SU-DHL-6 (cell line): ENCODE measurements around the gene CMSS1.

Experiments
- H2AFZ ChIP-seq: fragments of 200-600 bp; sonication (generic); 2 replicates; pipeline ENCODE4 v1.6.1; 2014; ENCODE audit warnings: low read depth, mild to moderate bottlenecking, moderate library complexity, mixed read lengths, antibody characterized with exemption, low read length; ENCODE audit not compliant: severe bottlenecking
- H3F3A ChIP-seq: fragments of 200-600 bp; shearing (Covaris generic); 2 replicates; pipeline ENCODE4 v1.6.0; 2016; ENCODE audit warnings: antibody characterized with exemption, mild to moderate bottlenecking; ENCODE audit not compliant: insufficient read depth
- H3K27ac ChIP-seq: fragments of 200-600 bp; sonication (generic); 2 replicates; pipeline ENCODE4 v1.5.1; 2016; ENCODE audit warnings: low read depth, mild to moderate bottlenecking, low read length, moderate library complexity, mixed read lengths
- H3K27me3 ChIP-seq: fragments of 200-600 bp; sonication (generic), shearing (Covaris generic); 2 replicates; pipeline ENCODE4 v1.6.0; 2014; ENCODE audit warnings: mild to moderate bottlenecking, low read length
- H3K36me3 ChIP-seq: fragments of 200-600 bp; sonication (generic); 2 replicates; pipeline ENCODE4 v1.6.1; 2014; ENCODE audit warnings: mild to moderate bottlenecking, low read length, mixed read lengths
- H3K4me2 ChIP-seq: fragments of 300-600, 200-600 bp; shearing (Covaris generic), sonication (generic); 2 replicates; pipeline ENCODE4 v1.6.0; 2014; ENCODE audit warnings: low read length, low read depth, mild to moderate bottlenecking; ENCODE audit not compliant: poor library complexity, severe bottlenecking
- H3K4me3 ChIP-seq: fragments of 200-600 bp; sonication (generic); 2 replicates; pipeline ENCODE4 v1.5.1; 2014; ENCODE audit warnings: antibody characterized with exemption, low read length, mild to moderate bottlenecking, mixed read lengths; ENCODE audit not compliant: insufficient read depth, poor library complexity, severe bottlenecking
- H3K79me2 ChIP-seq: fragments of 200-600 bp; sonication (generic); 2 replicates; pipeline ENCODE4 v1.6.1; 2014; ENCODE audit warnings: mild to moderate bottlenecking, low read length, moderate library complexity; ENCODE audit not compliant: insufficient read depth
- H3K9ac ChIP-seq: fragments of 200-600 bp; sonication (generic); 2 replicates; pipeline ENCODE4 v1.7.0; 2014; ENCODE audit warnings: mild to moderate bottlenecking, low read length
- H3K9me2 ChIP-seq: fragments of 200-600 bp; sonication (generic); replicated peaks from 2 replicates; pipeline ENCODE4 v1.6.1; 2014; ENCODE audit warnings: low read length; ENCODE audit not compliant: insufficient read depth
- H3K9me3 ChIP-seq: fragments of 200-600 bp; sonication (generic); 2 replicates; pipeline ENCODE4 v1.6.1; 2014; ENCODE audit warnings: low read length, mixed read lengths; ENCODE audit not compliant: insufficient read depth
- H4K20me1 ChIP-seq: fragments of 200-600 bp; sonication (generic); 2 replicates; pipeline ENCODE4 v1.6.1; 2014; ENCODE audit warnings: low read depth, mild to moderate bottlenecking, antibody characterized with exemption, low read length, moderate library complexity, mixed read lengths
- CTCF ChIP-seq: fragments of 200-600 bp; sonication (generic); IDR thresholded peaks from one replicate; pipeline ENCODE4 v1.5.1; 2017; ENCODE audit warnings: antibody characterized with exemption, mild to moderate bottlenecking, low read length, moderate library complexity; ENCODE audit not compliant: insufficient read depth, poor library complexity, severe bottlenecking
- EZH2phosphoT487 ChIP-seq: fragments of 200-600 bp; sonication (generic), shearing (Covaris generic); conservative IDR thresholded peaks from 2 replicates; pipeline ENCODE4 v1.6.1; 2018; ENCODE audit warnings: mild to moderate bottlenecking, antibody characterized with exemption, low read length, moderate library complexity, mixed read lengths

Gene CMSS1

DNA sequence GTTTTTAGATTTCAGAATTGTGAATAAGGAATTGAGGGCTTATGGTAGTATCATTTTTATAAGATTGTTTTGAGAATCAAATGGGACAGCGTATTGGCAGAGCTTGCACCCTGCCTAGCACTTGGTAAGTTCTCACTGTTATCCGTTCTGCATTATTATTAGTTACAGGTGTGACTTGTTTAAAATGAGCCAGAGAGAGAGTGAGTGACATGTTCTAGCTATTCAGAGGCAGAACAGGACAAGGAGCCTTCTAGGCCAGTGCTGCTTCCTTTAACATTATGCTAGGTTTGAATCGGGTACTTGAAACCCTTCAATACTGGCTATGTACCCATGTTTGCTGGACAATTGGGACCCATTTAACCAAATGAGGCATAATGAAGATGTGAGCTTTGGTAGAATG lies 162.9 kb downstream of the CMSS1 start:
- TF ChIP-seq CTCF (no peak), EZH2phosphoT487 (no peak)

GRCh38 chr3:99981138-99981537 lies 163.5 kb downstream of the CMSS1 start:
- Histone ChIP-seq H3K27ac (no peak overlapping the region), H4K20me1 (no peaks in the 10 kb centered on the region), H3K27me3 (no peaks in the 10 kb centered on the region), H2AFZ (no peak overlapping the region), H3F3A (0 out of 2 replicates have a peak, but pooled peaks cover 4% of the 10 kb centered on the region), H3K4me3 (no peak overlapping the region), H3K9ac (no peak overlapping the region), H3K9me3 (no peaks in the 10 kb centered on the region), H3K36me3 (no peaks in the 10 kb centered on the region), H3K79me2 (peaks cover 7% of the 10 kb centered on the region; the same call in 1 of the 2 replicates), H3K9me2 (no peaks in the 10 kb centered on the region), H3K4me2 (no peak overlapping the region)
- TF ChIP-seq CTCF (no peak), EZH2phosphoT487 (no peak)

More for the DNA sequence above, 162.9 kb downstream of the CMSS1 start:
- H3K9ac ChIP-seq = no peak overlapping the region
- H3K4me2 ChIP-seq = no peak overlapping the region
- H3K27me3 ChIP-seq = no peaks in the 10 kb centered on the region
- peaks cover 7% of the 10 kb centered on the region; the same call in 1 of the 2 replicates for H3K79me2 ChIP-seq
- H3K9me3 ChIP-seq = no peaks in the 10 kb centered on the region
- no peaks in the 10 kb centered on the region for H3K36me3 ChIP-seq
- H3K27ac ChIP-seq = no peak overlapping the region
- no peak overlapping the region for H3K4me3 ChIP-seq
- 0 out of 2 replicates have a peak, but pooled peaks cover 4% of the 10 kb centered on the region for H3F3A ChIP-seq
- no peaks in the 10 kb centered on the region for H4K20me1 ChIP-seq
- H2AFZ ChIP-seq = no peak overlapping the region
- no peaks in the 10 kb centered on the region for H3K9me2 ChIP-seq

GRCh38 chr3:99982650-99983049 lies 165.0 kb downstream of the CMSS1 start:
- H3F3A ChIP-seq = 0 out of 2 replicates have a peak, but pooled peaks cover 4% of the 10 kb centered on the region
- H3K9ac ChIP-seq = no peak overlapping the region
- no peaks in the 10 kb centered on the region for H4K20me1 ChIP-seq
- H3K4me2 ChIP-seq = no peak overlapping the region
- H2AFZ ChIP-seq = no peak overlapping the region
- no peaks in the 10 kb centered on the region for H3K36me3 ChIP-seq
- no peaks in the 10 kb centered on the region for H3K27me3 ChIP-seq
- no peak for TF ChIP-seq EZH2phosphoT487
- no peak for TF ChIP-seq CTCF
- H3K79me2 ChIP-seq = no peaks in the 10 kb centered on the region
- no peak overlapping the region for H3K27ac ChIP-seq
- no peaks in the 10 kb centered on the region for H3K9me3 ChIP-seq
- H3K9me2 ChIP-seq = no peaks in the 10 kb centered on the region
- H3K4me3 ChIP-seq = no peak overlapping the region
